ENCODE data around the gene POLR2F. TPM values are rescaled to one million over a fixed set of nuclear protein-coding genes. Genes with fewer than 3 reads are reported as not detected.

Gene POLR2F
- total RNA-seq, 1 experiment from 2014 or later, result 138 TPM

DNA sequence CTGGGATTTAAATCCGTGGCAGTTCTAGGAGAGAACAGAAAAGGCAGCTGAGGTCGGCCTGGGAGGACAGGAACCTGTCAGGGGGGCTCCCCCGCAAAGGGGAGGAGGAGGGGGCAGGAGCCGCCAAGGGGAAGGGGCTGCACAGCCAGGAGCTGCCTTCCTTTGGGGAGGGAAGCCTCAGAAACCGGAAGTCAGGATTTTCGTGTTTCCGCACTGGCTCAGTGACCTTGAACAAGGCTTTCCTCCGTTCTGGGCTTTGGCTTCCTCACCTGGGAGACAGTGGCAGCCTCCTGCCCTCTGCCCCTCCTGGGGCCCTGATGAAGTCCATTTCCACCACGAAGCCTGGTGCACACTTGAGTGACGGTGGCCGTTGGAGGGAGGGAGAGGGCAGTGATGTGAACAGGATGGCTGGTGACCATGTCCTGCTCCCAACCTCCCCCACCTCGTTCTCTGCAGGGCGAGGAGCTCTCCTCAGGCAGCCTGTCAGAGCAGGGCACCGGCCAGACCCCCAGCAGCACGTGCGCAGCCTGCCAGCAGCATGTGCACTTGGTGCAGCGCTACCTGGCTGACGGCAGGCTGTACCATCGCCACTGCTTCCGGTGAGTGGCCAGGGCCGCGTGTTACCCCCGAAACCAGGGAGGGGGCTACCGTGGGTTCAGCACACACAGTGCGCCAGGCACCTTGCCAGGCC lies 34.8 kb upstream of the POLR2F start:
- TF ChIP-seq ESRRA (CRISPR knock-in tag; IDR thresholded peaks at IDR 0.05; ENCODE audit: borderline replicate concordance), result no peak
- TF ChIP-seq, protein P1, sequence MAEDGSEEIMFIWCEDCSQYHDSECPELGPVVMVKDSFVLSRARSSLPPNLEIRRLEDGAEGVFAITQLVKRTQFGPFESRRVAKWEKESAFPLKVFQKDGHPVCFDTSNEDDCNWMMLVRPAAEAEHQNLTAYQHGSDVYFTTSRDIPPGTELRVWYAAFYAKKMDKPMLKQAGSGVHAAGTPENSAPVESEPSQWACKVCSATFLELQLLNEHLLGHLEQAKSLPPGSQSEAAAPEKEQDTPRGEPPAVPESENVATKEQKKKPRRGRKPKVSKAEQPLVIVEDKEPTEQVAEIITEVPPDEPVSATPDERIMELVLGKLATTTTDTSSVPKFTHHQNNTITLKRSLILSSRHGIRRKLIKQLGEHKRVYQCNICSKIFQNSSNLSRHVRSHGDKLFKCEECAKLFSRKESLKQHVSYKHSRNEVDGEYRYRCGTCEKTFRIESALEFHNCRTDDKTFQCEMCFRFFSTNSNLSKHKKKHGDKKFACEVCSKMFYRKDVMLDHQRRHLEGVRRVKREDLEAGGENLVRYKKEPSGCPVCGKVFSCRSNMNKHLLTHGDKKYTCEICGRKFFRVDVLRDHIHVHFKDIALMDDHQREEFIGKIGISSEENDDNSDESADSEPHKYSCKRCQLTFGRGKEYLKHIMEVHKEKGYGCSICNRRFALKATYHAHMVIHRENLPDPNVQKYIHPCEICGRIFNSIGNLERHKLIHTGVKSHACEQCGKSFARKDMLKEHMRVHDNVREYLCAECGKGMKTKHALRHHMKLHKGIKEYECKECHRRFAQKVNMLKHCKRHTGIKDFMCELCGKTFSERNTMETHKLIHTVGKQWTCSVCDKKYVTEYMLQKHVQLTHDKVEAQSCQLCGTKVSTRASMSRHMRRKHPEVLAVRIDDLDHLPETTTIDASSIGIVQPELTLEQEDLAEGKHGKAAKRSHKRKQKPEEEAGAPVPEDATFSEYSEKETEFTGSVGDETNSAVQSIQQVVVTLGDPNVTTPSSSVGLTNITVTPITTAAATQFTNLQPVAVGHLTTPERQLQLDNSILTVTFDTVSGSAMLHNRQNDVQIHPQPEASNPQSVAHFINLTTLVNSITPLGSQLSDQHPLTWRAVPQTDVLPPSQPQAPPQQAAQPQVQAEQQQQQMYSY (CRISPR knock-in tag; IDR thresholded peaks at IDR 0.05), result no peak
- no peak for TF ChIP-seq CREM (CRISPR knock-in tag; IDR thresholded peaks at IDR 0.05)
- TF ChIP-seq SOX15 (CRISPR knock-in tag; IDR thresholded peaks at IDR 0.05), result no peak
- TF ChIP-seq RELA (CRISPR knock-in tag; IDR thresholded peaks at IDR 0.05; ENCODE audit: borderline replicate concordance), result no peak
- TF ChIP-seq, protein P2, sequence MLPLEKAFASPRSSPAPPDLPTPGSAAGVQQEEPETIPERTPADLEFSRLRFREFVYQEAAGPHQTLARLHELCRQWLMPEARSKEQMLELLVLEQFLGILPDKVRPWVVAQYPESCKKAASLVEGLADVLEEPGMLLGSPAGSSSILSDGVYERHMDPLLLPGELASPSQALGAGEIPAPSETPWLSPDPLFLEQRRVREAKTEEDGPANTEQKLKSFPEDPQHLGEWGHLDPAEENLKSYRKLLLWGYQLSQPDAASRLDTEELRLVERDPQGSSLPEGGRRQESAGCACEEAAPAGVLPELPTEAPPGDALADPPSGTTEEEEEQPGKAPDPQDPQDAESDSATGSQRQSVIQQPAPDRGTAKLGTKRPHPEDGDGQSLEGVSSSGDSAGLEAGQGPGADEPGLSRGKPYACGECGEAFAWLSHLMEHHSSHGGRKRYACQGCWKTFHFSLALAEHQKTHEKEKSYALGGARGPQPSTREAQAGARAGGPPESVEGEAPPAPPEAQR (CRISPR knock-in tag; IDR thresholded peaks at IDR 0.05), result no peak
- no peak for TF ChIP-seq ZNF138 (CRISPR knock-in tag; conservative IDR thresholded peaks at IDR 0.05)
- TF ChIP-seq, protein P3, sequence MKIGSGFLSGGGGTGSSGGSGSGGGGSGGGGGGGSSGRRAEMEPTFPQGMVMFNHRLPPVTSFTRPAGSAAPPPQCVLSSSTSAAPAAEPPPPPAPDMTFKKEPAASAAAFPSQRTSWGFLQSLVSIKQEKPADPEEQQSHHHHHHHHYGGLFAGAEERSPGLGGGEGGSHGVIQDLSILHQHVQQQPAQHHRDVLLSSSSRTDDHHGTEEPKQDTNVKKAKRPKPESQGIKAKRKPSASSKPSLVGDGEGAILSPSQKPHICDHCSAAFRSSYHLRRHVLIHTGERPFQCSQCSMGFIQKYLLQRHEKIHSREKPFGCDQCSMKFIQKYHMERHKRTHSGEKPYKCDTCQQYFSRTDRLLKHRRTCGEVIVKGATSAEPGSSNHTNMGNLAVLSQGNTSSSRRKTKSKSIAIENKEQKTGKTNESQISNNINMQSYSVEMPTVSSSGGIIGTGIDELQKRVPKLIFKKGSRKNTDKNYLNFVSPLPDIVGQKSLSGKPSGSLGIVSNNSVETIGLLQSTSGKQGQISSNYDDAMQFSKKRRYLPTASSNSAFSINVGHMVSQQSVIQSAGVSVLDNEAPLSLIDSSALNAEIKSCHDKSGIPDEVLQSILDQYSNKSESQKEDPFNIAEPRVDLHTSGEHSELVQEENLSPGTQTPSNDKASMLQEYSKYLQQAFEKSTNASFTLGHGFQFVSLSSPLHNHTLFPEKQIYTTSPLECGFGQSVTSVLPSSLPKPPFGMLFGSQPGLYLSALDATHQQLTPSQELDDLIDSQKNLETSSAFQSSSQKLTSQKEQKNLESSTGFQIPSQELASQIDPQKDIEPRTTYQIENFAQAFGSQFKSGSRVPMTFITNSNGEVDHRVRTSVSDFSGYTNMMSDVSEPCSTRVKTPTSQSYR (CRISPR knock-in tag; IDR thresholded peaks at IDR 0.05), result no peak
- no peak for TF ChIP-seq ZBTB21 (CRISPR knock-in tag; IDR thresholded peaks at IDR 0.05; ENCODE audit: borderline replicate concordance)
- TF ChIP-seq ELF4 (CRISPR knock-in tag; IDR thresholded peaks at IDR 0.05; ENCODE audit: low read depth), result no peak
- no peak overlapping the region for H3K27ac Mint-ChIP-seq
- H3K27me3 Mint-ChIP-seq (ENCODE audit: low read depth), result no peaks in the 10 kb centered on the region
- ChIA-PET POLR2A (no interaction called here), CTCF (interaction anchor here (0.7 kb wide), 1 partner anchor 20 kb away, joined by 3 read pairs; no protein-coding TSS in a partner anchor)
- no peaks in the 10 kb centered on the region for H3K9me3 Mint-ChIP-seq
- DNase-seq (ENCODE audit: low spot score) (no peak), ATAC-seq (no peak)
- H3K4me3 Mint-ChIP-seq, result no peak overlapping the region
- no peaks in the 10 kb centered on the region for H3K4me1 Mint-ChIP-seq
- peaks cover 11% of the 10 kb centered on the region for H3K36me3 Mint-ChIP-seq

DNA sequence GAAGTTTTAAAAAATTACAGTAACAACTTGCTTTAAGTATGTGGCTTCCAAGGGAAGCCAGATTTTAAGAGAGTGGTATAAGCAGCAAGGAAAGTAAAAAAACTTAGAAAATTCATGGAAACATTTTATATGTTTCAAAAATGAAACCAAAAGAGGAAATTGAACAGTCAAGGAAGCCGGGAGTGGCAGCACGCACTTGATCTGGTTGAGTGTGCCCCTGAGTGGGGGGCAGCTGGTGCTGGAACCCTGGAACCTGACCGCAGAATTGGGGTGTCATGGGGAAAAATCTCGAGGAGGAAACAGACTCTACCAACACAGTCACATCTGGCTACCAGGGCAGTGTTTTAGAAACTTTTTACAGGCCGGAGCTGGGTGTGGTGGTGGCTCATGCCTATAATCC lies 33.4 kb upstream of the POLR2F start:
- H3K27ac Mint-ChIP-seq, result peak overlapping the region; percentile 41; the same call in 1 of the 2 replicates
- CTCF ChIA-PET, result interaction anchor here (0.7 kb wide), 1 partner anchor 116 kb away, joined by 5 read pairs; no protein-coding TSS in a partner anchor
- DNase-seq (ENCODE audit: low spot score) (no peak), ATAC-seq (no peak)
- peaks cover 11% of the 10 kb centered on the region for H3K36me3 Mint-ChIP-seq
- H3K4me3 Mint-ChIP-seq, result no peak overlapping the region
- TF ChIP-seq ZNF121 (CRISPR knock-in tag; IDR thresholded peaks at IDR 0.05), result no peak
- TF ChIP-seq, protein P4, sequence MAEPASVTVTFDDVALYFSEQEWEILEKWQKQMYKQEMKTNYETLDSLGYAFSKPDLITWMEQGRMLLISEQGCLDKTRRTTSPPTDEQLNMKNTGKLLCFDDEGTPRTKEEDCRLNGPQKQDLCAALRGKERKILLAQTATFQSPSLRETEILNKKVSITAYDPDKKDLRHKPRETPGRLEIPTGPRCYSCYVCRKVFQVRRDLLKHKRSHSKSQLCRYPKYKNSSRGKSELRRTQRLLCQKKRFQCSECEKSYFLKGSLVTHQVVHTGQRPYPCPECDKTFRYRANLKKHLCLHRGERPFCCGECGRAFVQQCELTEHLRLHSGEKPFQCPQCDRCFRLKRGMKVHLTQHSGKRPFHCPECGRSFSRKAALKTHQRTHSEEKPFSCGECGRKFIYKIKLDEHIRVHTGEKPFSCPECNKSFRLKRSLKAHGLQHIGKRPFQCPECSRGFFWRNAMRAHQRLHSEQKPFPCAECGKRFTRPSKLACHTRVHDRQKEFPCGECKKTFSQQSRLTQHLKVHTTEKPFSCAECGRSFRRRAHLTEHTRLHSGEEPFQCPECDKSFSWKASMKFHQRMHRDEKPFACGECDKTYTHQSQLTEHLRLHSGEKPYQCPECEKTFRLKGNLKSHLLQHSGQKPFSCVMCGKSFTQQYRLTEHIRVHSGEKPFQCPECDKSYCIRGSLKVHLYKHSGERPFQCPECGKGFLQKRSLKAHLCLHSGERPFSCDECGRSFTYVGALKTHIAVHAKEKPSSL (CRISPR knock-in tag; conservative IDR thresholded peaks at IDR 0.05), result no peak
- no peak for TF ChIP-seq ZNF423 (CRISPR knock-in tag; IDR thresholded peaks at IDR 0.05)
- TF ChIP-seq, protein P5, sequence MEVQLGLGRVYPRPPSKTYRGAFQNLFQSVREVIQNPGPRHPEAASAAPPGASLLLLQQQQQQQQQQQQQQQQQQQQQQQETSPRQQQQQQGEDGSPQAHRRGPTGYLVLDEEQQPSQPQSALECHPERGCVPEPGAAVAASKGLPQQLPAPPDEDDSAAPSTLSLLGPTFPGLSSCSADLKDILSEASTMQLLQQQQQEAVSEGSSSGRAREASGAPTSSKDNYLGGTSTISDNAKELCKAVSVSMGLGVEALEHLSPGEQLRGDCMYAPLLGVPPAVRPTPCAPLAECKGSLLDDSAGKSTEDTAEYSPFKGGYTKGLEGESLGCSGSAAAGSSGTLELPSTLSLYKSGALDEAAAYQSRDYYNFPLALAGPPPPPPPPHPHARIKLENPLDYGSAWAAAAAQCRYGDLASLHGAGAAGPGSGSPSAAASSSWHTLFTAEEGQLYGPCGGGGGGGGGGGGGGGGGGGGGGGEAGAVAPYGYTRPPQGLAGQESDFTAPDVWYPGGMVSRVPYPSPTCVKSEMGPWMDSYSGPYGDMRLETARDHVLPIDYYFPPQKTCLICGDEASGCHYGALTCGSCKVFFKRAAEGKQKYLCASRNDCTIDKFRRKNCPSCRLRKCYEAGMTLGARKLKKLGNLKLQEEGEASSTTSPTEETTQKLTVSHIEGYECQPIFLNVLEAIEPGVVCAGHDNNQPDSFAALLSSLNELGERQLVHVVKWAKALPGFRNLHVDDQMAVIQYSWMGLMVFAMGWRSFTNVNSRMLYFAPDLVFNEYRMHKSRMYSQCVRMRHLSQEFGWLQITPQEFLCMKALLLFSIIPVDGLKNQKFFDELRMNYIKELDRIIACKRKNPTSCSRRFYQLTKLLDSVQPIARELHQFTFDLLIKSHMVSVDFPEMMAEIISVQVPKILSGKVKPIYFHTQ (CRISPR knock-in tag; IDR thresholded peaks at IDR 0.05), result no peak
- TF ChIP-seq EMX1 (CRISPR knock-in tag; IDR thresholded peaks at IDR 0.05), result no peak
- no peak for TF ChIP-seq ZNF138 (CRISPR knock-in tag; conservative IDR thresholded peaks at IDR 0.05)
- TF ChIP-seq SMAD4 (CRISPR knock-in tag; IDR thresholded peaks at IDR 0.05), result no peak
- no peak for TF ChIP-seq GABPB1 (CRISPR knock-in tag; IDR thresholded peaks at IDR 0.05)
- H3K27me3 Mint-ChIP-seq (ENCODE audit: low read depth), result no peaks in the 10 kb centered on the region
- H3K9me3 Mint-ChIP-seq, result no peaks in the 10 kb centered on the region
- POLR2A ChIA-PET, result no interaction called here
- H3K4me1 Mint-ChIP-seq, result no peaks in the 10 kb centered on the region

Measured in WTC11 (cell line).